H1 (cell line): ENCODE measurements around the gene GPR85. TPM values are rescaled to one million over a fixed set of nuclear protein-coding genes. Genes with fewer than 3 reads are reported as not detected.

Source experiments
- CTBP2 ChIP-seq: IDR thresholded peaks from 2 replicates; pipeline ENCODE4 v1.7.0; 2011; ENCODE audit warnings: borderline replicate concordance, mild to moderate bottlenecking, moderate library complexity, mixed read lengths, low read length; ENCODE audit not compliant: insufficient read depth, insufficient read length
- EP300 ChIP-seq, 2 experiments: IDR thresholded peaks; 1 replicate in 1 of 2; 2 replicates in 1 of 2; pipeline ENCODE4 v1.6.1; 2011 to 2012; ENCODE audit warnings: low read depth in 2 of 2, low read length in 2 of 2, mild to moderate bottlenecking in 2 of 2, borderline replicate concordance in 1 of 2, inconsistent platforms in 1 of 2, moderate library complexity in 1 of 2
- EZH2 ChIP-seq: fragments of 200-600 bp; sonication (generic); IDR thresholded peaks from 2 replicates; pipeline ENCODE4 v1.7.1; 2012; ENCODE audit warnings: low read depth, mild to moderate bottlenecking, moderate library complexity, low read length, inconsistent platforms; ENCODE audit not compliant: severe bottlenecking
- HDAC6 ChIP-seq: IDR thresholded peaks from one replicate; pipeline ENCODE4 v1.7.1; 2012; ENCODE audit warnings: low read depth, mild to moderate bottlenecking, inconsistent platforms, low read length, moderate library complexity
- KDM1A ChIP-seq: fragments of 200-600, 300-600 bp; sonication (generic); IDR thresholded peaks from 2 replicates; pipeline ENCODE4 v1.7.1; 2016; ENCODE audit warnings: mild to moderate bottlenecking, low read length, borderline replicate concordance
- RAD21 ChIP-seq, 2 experiments: IDR thresholded peaks in 1 of 2; conservative IDR thresholded peaks in 1 of 2; 2 replicates each; pipeline ENCODE4 v1.6.1; 2011; ENCODE audit warnings: low read depth in 2 of 2, low read length in 2 of 2, improper control_type of control experiment in 1 of 2, inconsistent platforms in 1 of 2, mild to moderate bottlenecking in 1 of 2, moderate library complexity in 1 of 2
- RBBP5 ChIP-seq: IDR thresholded peaks from 2 replicates; pipeline ENCODE4 v1.7.1; 2012; ENCODE audit warnings: low read depth, mild to moderate bottlenecking, inconsistent platforms, low read length, moderate library complexity, borderline replicate concordance
- RXRA ChIP-seq: IDR thresholded peaks from 2 replicates; pipeline ENCODE4 v1.6.1; 2011; ENCODE audit warnings: low read depth, mild to moderate bottlenecking, low read length, moderate library complexity; ENCODE audit not compliant: insufficient read depth
- polyA plus RNA-seq, 7 experiments: library from polyadenylated mRNA; depleted of rRNA in 3 of 7; stranded (reverse) in 5 of 7; unstranded in 2 of 7; fragments of >200 nt in 5 of 7; fragments of 200-250 nt in 2 of 7; gene quantifications; 1 replicate in 5 of 7; 2 replicates in 1 of 7; 4 replicates in 1 of 7; pipeline versions ENCODE4 v1.2.1 to v1.2.3, GENCODE V29; 2011 to 2013; ENCODE audit warnings: missing spikeins in 2 of 7, mixed read lengths in 2 of 7
- total RNA-seq: library from RNA; stranded (reverse); fragmentation: NEBNext Ultra II Directional; extraction: Animal tissue kit (Norgen Biotek cat#: 25700); gene quantifications from 2 replicates; pipeline ENCODE4 v1.2.1, GENCODE V29; 2021

GPR85 gene
- total and polyA plus RNA-seq, 2 of the 8 experiments (the other 6 are each of a cell fraction or from before 2014, with no cell fraction given), result 0.11 to 0.20 TPM

GRCh38 chr7:113120647-113121046, 34.0 kb upstream of the GPR85 start (continued):
- TF ChIP-seq RAD21 (IDR thresholded peaks at IDR 0.05 in 1 of 2, conservative IDR thresholded peaks at IDR 0.05 in 1 of 2; ENCODE audit: low read depth in 2 of 2, low read length in 2 of 2), result no peak
- no peak for TF ChIP-seq CTBP2
- no peak for TF ChIP-seq RXRA
- no peak for TF ChIP-seq EP300 (IDR thresholded peaks at IDR 0.05; ENCODE audit: borderline replicate concordance in 1 of 2, low read depth in 2 of 2, low read length in 2 of 2)
- TF ChIP-seq KDM1A, result no peak
- TF ChIP-seq EZH2, result no peak
- no peak for TF ChIP-seq RBBP5
- TF ChIP-seq HDAC6, result no peak
- TF ChIP-seq, all 59 proteins: peak for 0
